ENCODE data around the gene PIK3R6.

GRCh38 chr17:8798846-8799569, 68.5 kb downstream of the PIK3R6 start, which contains the start of gene MFSD6L:
- no peak for TF ChIP-seq CTCF (IDR thresholded peaks at IDR 0.05; ENCODE audit: low read depth, low read length, poor library complexity, severe bottlenecking)
- no peak for TF ChIP-seq EZH2phosphoT487 (IDR thresholded peaks at IDR 0.05; ENCODE audit: borderline replicate concordance, low read length)

All from DOHH2 (cell line).